Endothelial cell of umbilical vein (primary cell): ENCODE data around the gene MAPKAPK2. TPM values are rescaled to one million over a fixed set of nuclear protein-coding genes. Genes with fewer than 3 reads are reported as not detected.

Source experiments
- BruUV-seq: library from RNA; stranded (reverse); fragments of 400-500 nt; replicated peaks from 2 replicates; lab custom pipeline; 2021; lab: Mats Ljungman, UMichigan
- CTCF ChIA-PET: fragments of 300-600, 350-600 bp; sonication (Branson Sonifier 250); formaldehyde crosslinking; loops from one replicate; lab custom pipeline; 2021; ENCODE audit warnings: antibody characterized with exemption, inconsistent platforms; lab: Charles Lee
- POLR2A ChIA-PET: fragments of 300-600, 350-600 bp; sonication (Branson Sonifier 250); formaldehyde crosslinking; loops from one replicate; lab custom pipeline; 2021; ENCODE audit warnings: antibody characterized with exemption, inconsistent platforms; lab: Charles Lee
- DNase-seq: peaks from one replicate; pipeline ENCODE4 v3.0.0-alpha.2; 2011; ENCODE audit warnings: low read depth, low spot score
- FAIRE-seq: peaks from 2 replicates; lab custom pipeline; 2011; peaks lifted over from hg19 to GRCh38; lab: Jason Lieb, UNC
- H2AFZ ChIP-seq: 2 replicates; pipeline ENCODE4 v1.6.0; 2012; ENCODE audit warnings: low read depth, low read length, control low read depth, inconsistent platforms
- H3K27ac ChIP-seq: 2 replicates; pipeline ENCODE4 v1.5.1; 2011; ENCODE audit warnings: low read depth, mild to moderate bottlenecking, control low read depth, low read length, moderate library complexity; ENCODE audit not compliant: insufficient read depth
- H3K27me3 ChIP-seq, 2 experiments: 2 replicates each; pipeline versions ENCODE4 v1.6.0 to v1.6.1; 2011; ENCODE audit warnings: low read length in 2 of 2, mixed read lengths in 1 of 2; ENCODE audit not compliant: control insufficient read depth in 2 of 2, insufficient read depth in 2 of 2
- H3K36me3 ChIP-seq, 2 experiments: 2 replicates in 1 of 2; 3 replicates in 1 of 2; pipeline ENCODE4 v1.5.1; 2011; ENCODE audit warnings: low read length in 2 of 2, mild to moderate bottlenecking in 1 of 2, moderate library complexity in 1 of 2; ENCODE audit not compliant: control insufficient read depth in 2 of 2, insufficient read depth in 2 of 2; ENCODE audit errors: extremely low read depth in 1 of 2
- H3K4me1 ChIP-seq: 3 replicates; pipeline ENCODE4 v1.5.1; 2011; ENCODE audit warnings: mild to moderate bottlenecking, low read length; ENCODE audit not compliant: control insufficient read depth, insufficient read depth; ENCODE audit errors: extremely low read depth
- H3K4me2 ChIP-seq: 2 replicates; pipeline ENCODE4 v1.6.1; 2011; ENCODE audit warnings: low read length, control low read depth, mixed read lengths; ENCODE audit not compliant: insufficient read depth
- H3K4me3 ChIP-seq, 3 experiments: fragments of 200-600 bp in 1 of 3; sonication (generic), shearing (Covaris generic) in 1 of 3; replicated peaks in 1 of 3; 2 replicates each; pipeline ENCODE4 v1.5.1; 2011 to 2016; ENCODE audit warnings: control low read depth in 3 of 3, low read length in 3 of 3, mild to moderate bottlenecking in 2 of 3, inconsistent platforms in 1 of 3, low read depth in 1 of 3, moderate library complexity in 1 of 3; ENCODE audit not compliant: insufficient read depth in 1 of 3
- H3K79me2 ChIP-seq: 2 replicates; pipeline ENCODE4 v1.6.0; 2012; ENCODE audit warnings: low read length, inconsistent platforms; ENCODE audit not compliant: control insufficient read depth, insufficient read depth
- H3K9ac ChIP-seq: replicated peaks from 2 replicates; pipeline ENCODE3; 2011; ENCODE audit warnings: low read length, control low read depth; ENCODE audit not compliant: insufficient read depth; ENCODE audit errors: extremely low read depth
- H3K9me1 ChIP-seq: replicated peaks from 3 replicates; pipeline ENCODE4 v1.6.0; 2011; ENCODE audit warnings: mild to moderate bottlenecking, low read length; ENCODE audit not compliant: control insufficient read depth, insufficient read depth; ENCODE audit errors: extremely low read depth
- H3K9me3 ChIP-seq: replicated peaks from 2 replicates; pipeline ENCODE4 v1.5.1; 2012; ENCODE audit warnings: low read length, inconsistent platforms; ENCODE audit not compliant: control insufficient read depth, insufficient read depth
- H4K20me1 ChIP-seq: replicated peaks from 2 replicates; pipeline ENCODE3; 2011; ENCODE audit warnings: mild to moderate bottlenecking, low read length; ENCODE audit not compliant: control insufficient read depth, insufficient read depth; ENCODE audit errors: extremely low read depth
- CTCF ChIP-seq, 2 donors: IDR thresholded peaks; 1 replicate in 1 of 2; 2 replicates in 1 of 2; pipeline ENCODE4 v1.5.1; 2011; ENCODE audit warnings: low read length in 2 of 2, mild to moderate bottlenecking in 2 of 2, moderate library complexity in 2 of 2, control low read depth in 1 of 2, inconsistent platforms in 1 of 2, low read depth in 1 of 2; ENCODE audit not compliant: insufficient read depth in 1 of 2; ENCODE audit errors: extremely low read depth in 1 of 2
- EZH2 ChIP-seq: IDR thresholded peaks from 2 replicates; pipeline ENCODE4 v1.6.1; 2012; ENCODE audit warnings: borderline replicate concordance, low read depth, mild to moderate bottlenecking, moderate library complexity, low read length, inconsistent platforms; ENCODE audit not compliant: severe bottlenecking
- FOS ChIP-seq: IDR thresholded peaks from 2 replicates; pipeline ENCODE4 v1.6.1; 2011; ENCODE audit warnings: mild to moderate bottlenecking, low read length, moderate library complexity, borderline replicate concordance; ENCODE audit not compliant: insufficient read depth
- POLR2A ChIP-seq: IDR thresholded peaks from 2 replicates; pipeline ENCODE4 v1.6.1; 2012; ENCODE audit warnings: low read depth, mild to moderate bottlenecking, control low read depth, low read length
- dilution Hi-C: fragments of 300-500 bp; cut with MboI; formaldehyde crosslinking; loops from one replicate; pipeline ENCODE4 v1.15.0; 2019; ENCODE audit warnings: low sequenced_read_pairs; ENCODE audit not compliant: extremely low pct_ligation_motif_present
- intact Hi-C: fragments of 100-400 bp; cut with micrococcal nuclease; formaldehyde crosslinking; loops from one replicate; pipeline ENCODE4 v1.10.0; 2022
- polyA plus RNA-seq, 4 experiments: library from polyadenylated mRNA; depleted of rRNA in 3 of 4; stranded (reverse) in 3 of 4; unstranded in 1 of 4; fragments of >200 nt; gene quantifications; 2 replicates each; pipeline versions ENCODE4 v1.2.1 to v1.2.3, GENCODE V29; 2011 to 2012; ENCODE audit warnings: missing spikeins in 1 of 4
- total RNA-seq: library from RNA; stranded (reverse); gene quantifications from 2 replicates; pipeline ENCODE4 v1.2.3, GENCODE V29; 2021

MAPKAPK2 gene
- total and polyA plus RNA-seq, 2 donors (not counting 3 experiments of a cell fraction or from before 2014, with no cell fraction given): 52.9 to 69.1 TPM

DNA sequence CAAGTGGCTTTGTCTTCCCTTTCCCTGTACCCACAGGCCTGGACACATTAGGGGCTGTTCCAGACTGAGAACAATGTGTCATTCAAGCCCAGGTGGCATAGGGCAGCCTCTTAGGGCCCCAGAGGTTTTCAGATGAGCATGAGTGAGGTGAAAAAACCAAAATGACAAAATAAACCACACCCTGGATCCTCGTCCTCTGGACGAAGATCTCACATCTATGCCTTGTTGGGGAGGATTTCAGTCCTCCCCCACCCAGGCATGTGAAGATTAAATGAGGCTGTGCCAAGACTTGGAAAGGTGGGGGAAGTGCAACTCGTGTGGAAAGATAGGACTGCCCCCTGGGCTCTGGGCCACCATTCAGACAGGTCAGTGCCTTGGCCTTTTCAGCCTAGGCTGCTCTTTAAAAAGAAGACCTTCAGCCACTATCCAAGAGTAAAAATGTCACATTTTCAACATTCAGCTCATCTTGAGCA lies 53.1 kb downstream of the MAPKAPK2 start:
- FAIRE-seq (no peak), DNase-seq (no peak)
- H3K9me3 ChIP-seq: no peaks in the 10 kb centered on the region
- TF ChIP-seq POLR2A: no peak
- TF ChIP-seq EZH2: no peak
- H3K4me2 ChIP-seq: no peak overlapping the region
- no peak overlapping the region for H3K4me3 ChIP-seq
- H3K4me1 ChIP-seq: peaks cover 13% of the 10 kb centered on the region
- no peaks in the 10 kb centered on the region for H3K9me1 ChIP-seq
- CTCF ChIA-PET: interaction anchor here (1.4 kb wide), 1 partner anchor 175 kb away, joined by 10 read pairs; no protein-coding TSS in a partner anchor
- intact Hi-C loops: no loop called here
- dilution Hi-C loops: no loop called here
- peaks cover 0 to 4% of the 10 kb centered on the region in 2 experiments for H3K27me3 ChIP-seq
- no peak overlapping the region for H3K27ac ChIP-seq
- no peak overlapping the region for H2AFZ ChIP-seq
- no peak overlapping the region for H3K9ac ChIP-seq
- POLR2A ChIA-PET: no interaction called here
- peaks cover 0 to 4% of the 10 kb centered on the region in 2 experiments for H3K36me3 ChIP-seq
- no TSS peak for BruUV-seq
- H3K79me2 ChIP-seq: no peaks in the 10 kb centered on the region
- H4K20me1 ChIP-seq: no peaks in the 10 kb centered on the region

- DNase-seq: no peak
- Histone ChIP-seq H3K36me3 (no peaks in the 10 kb centered on the region), H3K4me2 (no peak overlapping the region), H3K4me3 (no peak overlapping the region), H3K27ac (no peak overlapping the region), H4K20me1 (no peaks in the 10 kb centered on the region), H3K9me3 (no peaks in the 10 kb centered on the region), H3K9me1 (no peaks in the 10 kb centered on the region), H3K27me3 (peaks cover 0 to 4% of the 10 kb centered on the region in 2 experiments), H2AFZ (no peak overlapping the region), H3K9ac (no peak overlapping the region), H3K79me2 (no peaks in the 10 kb centered on the region), H3K4me1 (peaks cover 13% of the 10 kb centered on the region)
- POLR2A ChIA-PET: interaction anchor here (0.6 kb wide), 1 partner anchor 698 kb away, joined by 4 read pairs; no protein-coding TSS in a partner anchor
- CTCF ChIA-PET: interaction anchor here (1.4 kb wide), 1 partner anchor 174 kb away, joined by 10 read pairs; no protein-coding TSS in a partner anchor
- dilution Hi-C loops (no loop called here), intact Hi-C loops (no loop called here)
- FAIRE-seq: peak; percentile 8
- BruUV-seq: no TSS peak
- no peak for TF ChIP-seq FOS
- peak; percentile 6 to 7 for TF ChIP-seq CTCF (IDR thresholded peaks at IDR 0.05; ENCODE audit: extremely low read depth in 1 of 2, insufficient read depth in 1 of 2, low read depth in 1 of 2, low read length in 2 of 2)
Measured at GRCh38 chr1:206738370-206739366, 54.0 kb downstream of the MAPKAPK2 start.
